Measurements from ENCODE around the gene PLXNC1. TPM values are rescaled to one million over a fixed set of nuclear protein-coding genes. Genes with fewer than 3 reads are reported as not detected.

Gene PLXNC1
- total and polyA plus RNA-seq, 9 of the 15 experiments (the other 6 are each of a cell fraction or from before 2014, with no cell fraction given) = 0.08 to 0.87 (median 0.28) TPM

- TF ChIP-seq MGA (IDR thresholded peaks at IDR 0.05) (peak; percentile 72), NFIC (IDR thresholded peaks at IDR 0.05) (peak; percentile 13; the same call in 1 of the 2 replicates), GATA2 (CRISPR knock-in tag; IDR thresholded peaks at IDR 0.05) (0 out of 2 replicates have a peak, but pooled peaks have one; percentile 46), SFPQ (IDR thresholded peaks at IDR 0.05; ENCODE audit: low read depth, low read length) (no peak), TSHZ1 (CRISPR knock-in tag; IDR thresholded peaks at IDR 0.05) (no peak), PBX2 (CRISPR knock-in tag; IDR thresholded peaks at IDR 0.05; ENCODE audit: low read depth) (no peak), PBX2 (tag; conservative IDR thresholded peaks at IDR 0.05; ENCODE audit: low read depth) (no peak)
Measured at GRCh38 chr12:94099632-94100031, 48.7 kb upstream of the PLXNC1 start (continued).

All from K562 (cell line).